HT-29 (cell line): ENCODE data around the gene DENND1A. TPM values are rescaled to one million over a fixed set of nuclear protein-coding genes. Genes with fewer than 3 reads are reported as not detected.

ENCODE experiments used
- DNase-seq: peaks from one replicate; pipeline ENCODE4 v3.0.0-alpha.2; 2015; ENCODE audit warnings: low spot score
- total RNA-seq: library from RNA; depleted of rRNA; stranded (reverse); fragments of >200 nt; shearing (Covaris generic); gene quantifications from 2 replicates; pipeline ENCODE4 v1.2.3, GENCODE V29; 2014

DENND1A gene
- total RNA-seq, 1 experiment from 2014 or later: 17.9 TPM

- DNase-seq: no peak
Observed at GRCh38 chr9:123772374-123772773, 157.6 kb downstream of the DENND1A start.

DNA sequence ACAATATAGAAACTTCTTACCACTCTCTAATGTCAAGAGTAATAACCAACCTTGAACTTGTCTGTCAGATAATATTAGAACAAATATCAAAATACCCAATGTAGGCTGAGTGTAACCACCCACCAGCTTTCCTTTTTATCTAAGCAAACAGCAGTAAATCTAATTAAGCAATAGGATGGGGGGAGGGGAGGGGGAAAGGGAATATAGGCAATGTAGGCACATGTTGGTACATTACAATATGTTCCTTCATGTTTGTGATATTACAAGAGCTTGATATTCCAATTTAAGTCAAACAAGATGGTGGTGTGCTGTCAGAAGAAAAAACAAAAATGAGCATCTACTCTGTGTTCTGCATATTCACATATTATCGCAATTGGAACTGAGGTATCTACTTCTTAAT, 158.2 kb downstream of the DENND1A start:
- no peak for DNase-seq

DNA sequence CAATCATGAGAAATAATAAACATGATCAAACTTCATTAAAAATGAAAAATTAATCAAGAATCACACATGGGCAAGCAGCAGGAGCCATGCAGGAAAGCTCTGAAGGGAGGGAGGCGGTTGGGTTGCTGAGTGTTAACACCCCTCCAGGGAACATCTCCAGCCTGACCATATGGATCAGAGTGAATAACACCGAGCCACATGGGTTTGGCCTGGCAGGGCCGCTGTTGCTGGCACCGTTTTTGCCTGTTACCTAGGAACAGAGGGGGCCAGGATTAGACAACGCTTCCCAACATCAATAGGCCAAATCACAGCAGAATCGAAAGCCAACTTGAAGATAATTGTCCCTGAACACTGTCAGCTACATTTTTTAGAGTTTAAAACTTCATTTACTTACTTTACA, 160.2 kb downstream of the DENND1A start:
- no peak for DNase-seq

DNA sequence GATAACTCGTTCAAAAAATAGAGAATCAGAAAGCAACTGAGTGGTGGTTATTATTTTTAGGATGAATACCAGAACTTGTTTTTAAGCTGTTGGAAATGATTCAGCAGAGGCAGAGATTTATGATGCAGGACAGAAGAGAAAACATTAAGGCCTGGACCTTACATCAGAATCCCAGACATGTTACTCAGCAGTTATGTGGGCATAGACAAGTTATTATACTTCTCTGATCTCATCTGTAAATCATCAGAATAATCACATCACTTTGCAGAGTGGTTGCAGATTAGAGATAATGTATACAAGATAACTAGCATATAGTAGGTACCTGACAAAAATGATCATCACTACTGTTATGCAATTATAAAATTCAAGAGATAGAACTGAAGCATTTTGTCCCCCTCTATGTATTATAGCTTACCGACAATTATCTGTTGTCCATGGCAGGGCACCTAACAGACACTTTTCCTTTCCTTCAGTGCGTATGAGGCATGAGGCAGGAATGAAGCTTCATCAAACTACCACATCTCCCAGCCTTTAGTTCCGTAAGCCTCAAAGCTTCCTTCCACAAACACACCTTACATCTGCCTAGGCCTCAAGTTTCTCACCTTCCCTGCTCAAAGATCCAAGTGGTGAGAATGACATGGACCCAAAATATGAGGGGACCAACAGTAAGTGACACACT, 165.9 kb downstream of the DENND1A start:
- DNase-seq: no peak

DNA sequence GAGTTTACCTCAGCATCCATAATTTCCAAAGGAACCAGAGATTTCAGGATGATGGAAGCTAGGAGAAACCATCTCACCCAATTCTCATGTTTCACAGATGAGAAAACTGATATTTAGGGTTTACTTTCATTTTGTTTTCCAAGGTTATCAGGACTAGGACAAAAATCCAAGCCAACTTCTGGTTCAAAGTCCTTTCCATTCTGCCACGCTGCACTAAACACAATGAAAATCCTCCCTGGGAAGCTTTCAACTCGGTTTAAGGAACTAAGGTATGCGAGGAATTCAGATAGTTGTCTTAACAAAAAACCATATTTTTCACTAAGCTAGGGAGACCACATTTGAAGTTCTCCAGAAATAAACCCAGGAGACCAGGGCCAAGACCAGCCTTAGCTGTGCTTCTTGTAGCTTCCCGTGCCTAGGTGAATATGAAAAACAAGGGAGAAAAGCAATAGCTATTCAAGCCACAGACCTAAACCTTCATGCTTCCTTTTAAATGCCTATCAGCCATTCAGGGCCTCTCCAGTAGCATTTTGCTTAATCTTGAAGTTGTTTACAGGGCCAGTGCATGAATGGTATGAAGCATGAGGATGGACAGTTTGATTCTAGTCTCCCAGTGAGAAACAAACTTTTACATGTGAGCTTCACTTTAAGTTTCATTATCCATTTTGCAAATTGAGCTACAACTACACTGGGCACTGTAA, 167.9 kb downstream of the DENND1A start:
- no peak for DNase-seq

- no peak for DNase-seq
Observed at GRCh38 chr9:123757960-123758359, 172.0 kb downstream of the DENND1A start.

DNA sequence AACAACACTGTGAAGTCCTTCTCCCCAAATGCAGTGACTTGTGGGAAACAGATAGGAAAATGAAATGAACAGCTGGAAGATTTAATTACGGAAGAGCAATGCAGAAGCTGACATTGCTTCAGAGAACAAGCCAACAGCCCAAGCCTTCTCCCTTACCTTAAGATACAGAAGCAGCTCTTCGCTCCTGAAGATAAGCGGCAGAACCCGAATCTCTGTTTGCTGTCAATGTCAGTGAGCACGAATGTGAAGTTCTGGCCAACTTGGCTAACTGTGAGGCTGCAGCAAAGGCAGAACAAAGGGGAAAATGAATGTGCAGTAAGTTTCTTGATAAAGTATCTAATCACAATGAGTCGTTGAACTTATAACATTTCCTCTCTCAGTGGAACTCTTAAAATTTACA, 172.4 kb downstream of the DENND1A start:
- no peak for DNase-seq

DNA sequence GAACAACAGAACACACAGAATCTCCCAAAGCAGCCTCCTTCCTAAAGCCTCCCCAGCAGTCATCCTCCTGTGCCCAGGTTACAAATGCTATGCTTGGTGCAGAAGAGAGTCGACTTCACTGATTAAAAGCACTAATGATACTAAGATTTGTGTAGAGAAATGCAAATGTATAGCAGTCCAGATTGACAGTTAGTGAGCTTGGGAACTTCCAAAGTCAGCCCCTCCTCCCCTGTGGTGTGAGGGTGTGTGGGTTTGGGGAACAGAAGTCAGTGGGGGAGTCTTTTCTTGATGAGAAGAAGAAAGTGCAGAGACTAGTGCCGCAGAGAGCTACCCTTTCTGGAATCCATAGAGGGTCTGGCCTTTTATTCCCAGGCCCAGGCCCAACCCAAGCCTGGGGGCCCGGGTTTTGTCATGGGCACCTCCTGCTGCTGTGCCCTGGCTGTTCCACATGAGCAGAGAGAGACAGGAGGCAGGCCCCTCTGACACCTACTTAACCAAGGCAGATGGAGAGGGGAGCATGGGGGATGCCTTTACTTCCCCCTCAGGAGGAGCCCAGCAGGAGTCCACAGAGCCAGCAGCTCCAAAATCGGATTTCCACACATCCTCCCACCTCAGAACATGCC, 173.3 kb downstream of the DENND1A start:
- no peak for DNase-seq

DNA sequence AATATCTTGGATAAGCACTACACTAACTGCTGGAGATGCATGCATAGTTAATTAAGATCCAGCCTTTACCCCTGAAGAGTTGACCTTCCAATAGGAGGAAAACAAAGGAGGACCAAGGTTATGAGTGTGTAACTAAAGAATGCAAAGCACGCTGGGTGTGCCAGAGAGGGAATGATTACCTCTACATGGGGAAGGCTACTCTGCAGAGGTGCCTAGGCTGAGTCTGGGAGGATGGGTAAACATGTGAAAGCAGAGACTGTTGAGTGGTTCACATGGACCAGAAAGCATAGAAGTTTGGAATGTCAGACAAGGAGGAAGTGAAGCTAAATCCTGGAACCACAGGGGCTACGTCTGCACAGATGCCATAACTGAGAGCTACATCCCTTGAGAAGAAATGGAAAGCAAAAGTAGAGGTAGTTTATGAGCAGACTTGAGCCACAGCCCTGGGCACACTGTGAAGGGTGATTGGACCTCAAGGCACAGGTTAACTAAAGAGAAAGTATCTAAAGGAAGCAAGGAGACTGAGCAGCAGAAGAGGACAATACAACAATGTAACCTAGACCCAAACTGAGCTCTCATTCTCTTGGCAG, 176.2 kb downstream of the DENND1A start:
- DNase-seq: no peak

GRCh38 chr9:123753016-123753415, 176.9 kb downstream of the DENND1A start:
- DNase-seq: no peak

DNA sequence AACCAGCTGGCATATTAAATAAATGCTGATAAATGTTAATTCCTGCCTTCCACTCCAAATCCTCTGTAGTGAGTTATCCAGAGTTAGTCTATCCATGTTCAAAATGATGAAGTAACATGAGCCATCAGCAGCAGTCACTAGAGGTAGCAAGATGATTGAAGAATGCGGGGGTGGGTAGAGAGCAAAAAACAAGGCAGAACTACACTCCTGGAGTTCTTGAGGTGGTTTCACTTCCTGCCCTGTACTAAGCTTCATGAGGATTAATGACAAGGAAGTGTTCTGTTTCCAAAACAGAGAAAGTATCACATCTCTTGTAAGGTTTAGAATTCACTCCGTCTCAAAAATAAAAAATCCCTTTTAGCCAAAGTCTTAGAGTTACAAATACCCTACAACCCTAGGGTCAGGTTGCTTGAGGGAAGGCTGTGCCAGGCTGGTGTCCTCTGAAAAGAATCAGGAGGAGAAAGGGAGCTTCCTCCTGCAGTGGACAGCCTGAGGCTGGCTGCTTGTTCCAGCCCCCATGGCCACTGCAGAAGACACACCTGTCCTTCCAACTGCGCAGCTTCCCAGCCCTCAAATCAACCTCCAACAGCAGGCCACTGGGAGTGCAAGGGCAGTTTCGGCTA, 180.2 kb downstream of the DENND1A start:
- DNase-seq: no peak

GRCh38 chr9:123746765-123747164, 183.2 kb downstream of the DENND1A start:
- DNase-seq: no peak

DNA sequence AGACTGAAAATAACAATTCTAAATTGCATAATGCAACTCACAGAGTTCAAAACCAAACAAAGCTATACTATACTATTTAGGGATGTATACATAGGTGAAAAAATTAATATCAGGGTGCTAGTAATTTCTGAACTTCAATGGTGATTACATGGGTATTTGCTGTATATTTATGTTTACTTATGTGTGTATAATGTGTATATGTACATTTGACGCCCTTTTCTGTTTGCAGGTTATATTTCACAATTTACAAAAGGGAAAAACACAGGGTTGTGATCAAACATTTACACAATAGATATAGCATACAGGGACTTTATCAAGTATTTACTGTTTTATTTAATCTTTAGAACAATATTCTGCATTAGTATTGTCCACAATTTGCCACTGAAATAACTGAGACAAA, 184.0 kb downstream of the DENND1A start:
- no peak for DNase-seq

DNA sequence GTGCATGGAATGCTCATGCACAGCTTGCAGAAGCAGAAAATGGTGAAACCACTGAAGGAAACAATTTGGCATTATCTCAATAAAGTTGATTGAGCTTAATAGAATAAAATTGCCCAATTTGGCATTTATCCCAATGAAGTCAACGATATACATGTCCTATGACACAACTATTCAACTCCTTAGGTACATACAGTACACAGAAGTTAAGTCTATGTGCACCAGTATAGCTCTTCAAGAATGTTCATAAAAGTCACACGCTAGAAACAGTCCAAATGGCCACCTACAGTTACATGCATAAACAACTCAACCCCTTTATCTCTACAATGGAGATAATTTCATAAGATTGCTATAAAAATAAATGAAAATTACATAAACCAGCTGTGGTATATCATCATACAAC, 184.5 kb downstream of the DENND1A start:
- DNase-seq: no peak

DNA sequence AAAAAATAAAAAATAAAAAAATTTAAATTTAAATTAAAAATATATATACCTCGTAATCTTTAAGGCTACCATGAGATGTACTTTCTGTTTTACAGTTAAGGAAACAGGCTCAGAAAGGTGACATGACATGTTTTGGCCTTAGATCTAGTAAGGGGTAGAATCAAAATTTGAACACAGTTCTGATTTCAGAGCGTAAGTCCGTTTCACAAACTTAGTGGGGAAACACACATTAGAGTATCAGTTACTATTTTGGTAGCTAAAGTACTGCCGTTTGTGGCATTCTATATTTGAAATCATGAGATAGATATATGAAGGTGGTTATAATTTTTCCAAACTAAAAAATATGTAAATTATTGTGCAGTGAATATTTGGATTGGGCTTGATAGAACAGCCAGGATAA, 186.2 kb downstream of the DENND1A start:
- DNase-seq: no peak

DNA sequence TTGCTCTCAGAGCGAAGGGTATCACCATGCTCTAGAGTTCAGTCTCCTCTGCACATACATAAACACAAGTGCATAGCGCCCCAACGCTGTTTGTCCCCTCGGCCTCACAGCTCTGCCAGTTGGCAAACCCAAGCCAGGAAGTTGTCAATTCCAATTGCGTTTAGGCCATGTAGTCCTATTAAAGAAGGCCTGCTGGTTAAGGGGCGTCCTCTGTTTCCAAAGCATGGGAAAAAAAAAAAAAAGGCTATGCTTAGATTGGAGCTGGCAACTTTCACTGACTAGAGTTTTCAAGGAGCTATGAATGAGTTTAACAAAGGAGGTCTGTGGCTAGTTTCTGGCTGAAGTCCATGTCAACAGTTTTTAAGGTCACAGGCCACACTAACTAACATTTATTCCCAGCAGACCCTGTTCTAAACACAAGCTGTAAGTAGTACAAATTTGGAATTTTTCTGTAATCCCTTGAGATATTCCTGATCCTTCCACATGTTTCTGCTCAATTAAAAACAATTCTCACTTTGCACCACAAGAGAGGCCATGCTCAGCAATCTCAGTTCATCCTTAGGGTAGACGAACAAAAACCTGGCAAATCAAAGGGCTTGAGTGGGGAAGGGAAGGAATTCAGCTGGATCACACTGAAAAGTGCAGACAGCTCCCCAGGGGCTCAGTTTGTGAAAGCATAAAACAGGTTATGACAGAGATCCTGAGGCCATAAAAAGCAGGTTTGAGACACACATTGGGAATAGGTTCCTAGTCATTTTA, 187.7 kb downstream of the DENND1A start:
- no peak for DNase-seq

- DNase-seq: no peak
Observed at GRCh38 chr9:123741214-123741613, 188.7 kb downstream of the DENND1A start.

DNA sequence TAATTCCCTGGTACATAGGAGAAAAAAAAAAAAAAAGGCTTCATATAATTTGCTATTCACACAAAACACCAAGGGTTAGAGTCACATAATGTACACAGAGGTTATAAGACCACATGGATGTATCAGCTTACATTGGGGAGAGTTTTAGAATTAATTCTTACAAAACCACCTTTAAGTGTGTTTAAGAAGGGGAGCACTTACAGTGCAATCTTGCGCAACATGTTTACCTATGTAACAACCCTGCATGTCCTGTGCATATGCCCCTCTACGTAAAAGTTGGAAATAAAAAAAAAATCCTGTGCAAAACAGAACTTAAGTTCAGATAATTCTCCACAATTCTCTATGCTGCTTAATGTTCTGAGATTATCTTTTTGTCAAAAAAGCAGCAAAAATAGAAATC, 190.0 kb downstream of the DENND1A start:
- DNase-seq: no peak

- no peak for DNase-seq
Observed at GRCh38 chr9:123739387-123739786, 190.5 kb downstream of the DENND1A start.

- no peak for DNase-seq
Observed at GRCh38 chr9:123738648-123739047, 191.3 kb downstream of the DENND1A start.

DNA sequence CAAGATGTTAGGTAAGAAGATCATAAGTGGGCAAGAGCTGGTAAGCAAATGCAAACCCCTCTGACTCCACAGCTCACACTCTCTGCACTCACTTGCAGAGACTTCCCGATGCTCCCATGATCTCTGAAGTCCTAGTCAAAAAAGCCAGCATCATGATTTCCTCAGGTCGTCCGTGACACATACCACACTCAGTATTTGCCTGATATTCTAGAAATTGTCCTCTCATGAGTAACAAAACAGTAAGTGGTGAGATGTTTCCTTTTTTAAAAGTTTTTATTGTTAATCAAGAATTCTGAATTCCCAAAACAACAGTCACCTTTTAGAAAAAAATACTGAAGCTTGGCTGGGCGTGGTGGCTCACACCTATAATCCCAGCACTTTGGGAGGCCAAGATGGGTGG, 194.6 kb downstream of the DENND1A start:
- no peak for DNase-seq
